WTC11 (cell line): ENCODE measurements around the gene PSD. TPM values are rescaled to one million over a fixed set of nuclear protein-coding genes. Genes with fewer than 3 reads are reported as not detected.

Experiments
- ATAC-seq: fragments of 200-7000 bp; cut with Tn5 transposase; 2 replicates; pipeline ENCODE4 v1.10.0; 2021; ENCODE audit warnings: mild to moderate bottlenecking, moderate library complexity
- CTCF ChIA-PET: fragments of 300-600 bp; sonication (Branson Sonifier 250); formaldehyde crosslinking; loops from one replicate; lab custom pipeline; 2021; ENCODE audit warnings: antibody characterized with exemption; lab: Charles Lee
- POLR2A ChIA-PET: fragments of 350-600 bp; sonication (Branson Sonifier 250); formaldehyde crosslinking; loops from one replicate; lab custom pipeline; 2021; ENCODE audit warnings: antibody characterized with exemption; lab: Charles Lee
- DNase-seq: peaks from one replicate; pipeline ENCODE4 v3.0.0; 2021; ENCODE audit warnings: low spot score
- H3K27ac Mint-ChIP-seq: 2 replicates; pipeline ENCODE4 v1.8.0; 2021; ENCODE audit warnings: mixed read lengths
- H3K27me3 Mint-ChIP-seq: 2 replicates; pipeline ENCODE4 v1.8.0; 2021; ENCODE audit warnings: low read depth, mild to moderate bottlenecking, moderate library complexity, mixed read lengths
- H3K36me3 Mint-ChIP-seq: 2 replicates; pipeline ENCODE4 v1.8.0; 2021; ENCODE audit warnings: mixed read lengths
- H3K4me1 Mint-ChIP-seq: 2 replicates; pipeline ENCODE4 v1.8.0; 2022; ENCODE audit warnings: mixed read lengths
- H3K4me3 Mint-ChIP-seq: 2 replicates; pipeline ENCODE4 v1.8.0; 2021; ENCODE audit warnings: mild to moderate bottlenecking, moderate library complexity, mixed read lengths
- H3K9me3 Mint-ChIP-seq: 2 replicates; pipeline ENCODE4 v1.8.0; 2021; ENCODE audit warnings: mixed read lengths
- CREM ChIP-seq: sonication (generic); formaldehyde crosslinking; IDR thresholded peaks from 2 replicates; pipeline ENCODE4 v1.8.1; 2022; ENCODE audit warnings: mild to moderate bottlenecking, missing genetic modification reagents, moderate library complexity
- FOXJ3 ChIP-seq: sonication (generic); formaldehyde crosslinking; IDR thresholded peaks from 2 replicates; pipeline ENCODE4 v1.9.0; 2021; ENCODE audit warnings: missing genetic modification reagents, mild to moderate bottlenecking, borderline replicate concordance
- FOXK1 ChIP-seq: sonication (generic); formaldehyde crosslinking; IDR thresholded peaks from 2 replicates; pipeline ENCODE4 v1.8.0; 2022; ENCODE audit warnings: mild to moderate bottlenecking, moderate library complexity, missing genetic modification reagents
- GABPB1 ChIP-seq: sonication (generic); formaldehyde crosslinking; IDR thresholded peaks from 2 replicates; pipeline ENCODE4 v1.8.1; 2023; ENCODE audit warnings: mild to moderate bottlenecking, missing genetic modification reagents
- NFYB ChIP-seq: sonication (generic); formaldehyde crosslinking; conservative IDR thresholded peaks from 2 replicates; pipeline ENCODE4 v1.8.0; 2022; ENCODE audit warnings: low read depth, missing genetic modification reagents
- NR1H2 ChIP-seq: sonication (generic); formaldehyde crosslinking; IDR thresholded peaks from 2 replicates; pipeline ENCODE4 v1.9.0; 2021; ENCODE audit warnings: mild to moderate bottlenecking, moderate library complexity, missing genetic modification reagents
- PRRX2 ChIP-seq: fragments of 250-450 bp; sonication (Bioruptor Pico); IDR thresholded peaks from 2 replicates; pipeline ENCODE4 v1.8.0; 2021; ENCODE audit warnings: mild to moderate bottlenecking
- RELA ChIP-seq: sonication (generic); formaldehyde crosslinking; IDR thresholded peaks from 2 replicates; pipeline ENCODE4 v1.8.1; 2022; ENCODE audit warnings: missing genetic modification reagents, mild to moderate bottlenecking, borderline replicate concordance
- RORB ChIP-seq: fragments of 250-450 bp; sonication (Bioruptor Pico); IDR thresholded peaks from 2 replicates; pipeline ENCODE4 v1.9.0; 2021; ENCODE audit warnings: mild to moderate bottlenecking
- SOX15 ChIP-seq: fragments of 250-450 bp; sonication (Bioruptor Pico); IDR thresholded peaks from 2 replicates; pipeline ENCODE4 v1.9.0; 2021; ENCODE audit warnings: mild to moderate bottlenecking
- SP1 ChIP-seq: sonication (generic); formaldehyde crosslinking; conservative IDR thresholded peaks from 2 replicates; pipeline ENCODE4 v1.8.1; 2022; ENCODE audit warnings: missing genetic modification reagents
- TEAD1 ChIP-seq: sonication (generic); formaldehyde crosslinking; IDR thresholded peaks from 2 replicates; pipeline ENCODE4 v1.8.0; 2022; ENCODE audit warnings: mild to moderate bottlenecking, missing genetic modification reagents
- ZBTB21 ChIP-seq: sonication (generic); formaldehyde crosslinking; IDR thresholded peaks from 2 replicates; pipeline ENCODE4 v1.8.1; 2023; ENCODE audit warnings: mild to moderate bottlenecking, missing genetic modification reagents, borderline replicate concordance
- ZNF121 ChIP-seq: sonication (generic); formaldehyde crosslinking; IDR thresholded peaks from 2 replicates; pipeline ENCODE4 v1.8.0; 2023; ENCODE audit warnings: missing genetic modification reagents
- ZNF138 ChIP-seq: sonication (generic); formaldehyde crosslinking; conservative IDR thresholded peaks from 2 replicates; pipeline ENCODE4 v1.8.1; 2022; ENCODE audit warnings: mild to moderate bottlenecking, moderate library complexity, missing genetic modification reagents
- ZNF232 ChIP-seq: sonication (generic); formaldehyde crosslinking; IDR thresholded peaks from 2 replicates; pipeline ENCODE4 v1.8.0; 2022; ENCODE audit warnings: mild to moderate bottlenecking, missing genetic modification reagents
- ZNF263 ChIP-seq: sonication (generic); formaldehyde crosslinking; IDR thresholded peaks from 2 replicates; pipeline ENCODE4 v1.8.1; 2022; ENCODE audit warnings: low read depth, mild to moderate bottlenecking, moderate library complexity, missing genetic modification reagents
- ZNF317 ChIP-seq: sonication (generic); formaldehyde crosslinking; IDR thresholded peaks from 2 replicates; pipeline ENCODE4 v1.8.1; 2023; ENCODE audit warnings: low read depth, mild to moderate bottlenecking, moderate library complexity, missing genetic modification reagents, borderline replicate concordance
- ZNF423 ChIP-seq: fragments of 250-450 bp; sonication (Bioruptor Pico); IDR thresholded peaks from 2 replicates; pipeline ENCODE4 v2.1.2; 2022; ENCODE audit warnings: mild to moderate bottlenecking, moderate library complexity
- total RNA-seq: library from RNA; stranded (reverse); gene quantifications from 3 replicates; pipeline ENCODE4 v1.2.3, GENCODE V29; 2021
- TF ChIP-seq, protein P1 (sequence below): sonication (generic); formaldehyde crosslinking; IDR thresholded peaks from 2 replicates; pipeline ENCODE4 v1.8.0; 2022; ENCODE audit warnings: missing genetic modification reagents
- TF ChIP-seq, protein P2 (sequence below): sonication (generic); formaldehyde crosslinking; IDR thresholded peaks from 2 replicates; pipeline ENCODE4 v1.8.1; 2023; ENCODE audit warnings: mild to moderate bottlenecking, moderate library complexity, missing genetic modification reagents
- TF ChIP-seq, protein P3 (sequence below): fragments of 250-450 bp; sonication (Bioruptor Pico); IDR thresholded peaks from 2 replicates; pipeline ENCODE4 v1.9.0; 2021; ENCODE audit warnings: moderate library complexity, mild to moderate bottlenecking, inconsistent platforms, borderline replicate concordance
- TF ChIP-seq, protein P4 (sequence below): sonication (generic); formaldehyde crosslinking; IDR thresholded peaks from 2 replicates; pipeline ENCODE4 v1.8.0; 2022; ENCODE audit warnings: mild to moderate bottlenecking, missing genetic modification reagents
- TF ChIP-seq, protein P5 (sequence below): sonication (generic); formaldehyde crosslinking; IDR thresholded peaks from 2 replicates; pipeline ENCODE4 v1.8.1; 2023; ENCODE audit warnings: mild to moderate bottlenecking, missing genetic modification reagents, moderate library complexity

PSD gene
- total RNA-seq, 1 experiment from 2014 or later, result 12.5 TPM

DNA sequence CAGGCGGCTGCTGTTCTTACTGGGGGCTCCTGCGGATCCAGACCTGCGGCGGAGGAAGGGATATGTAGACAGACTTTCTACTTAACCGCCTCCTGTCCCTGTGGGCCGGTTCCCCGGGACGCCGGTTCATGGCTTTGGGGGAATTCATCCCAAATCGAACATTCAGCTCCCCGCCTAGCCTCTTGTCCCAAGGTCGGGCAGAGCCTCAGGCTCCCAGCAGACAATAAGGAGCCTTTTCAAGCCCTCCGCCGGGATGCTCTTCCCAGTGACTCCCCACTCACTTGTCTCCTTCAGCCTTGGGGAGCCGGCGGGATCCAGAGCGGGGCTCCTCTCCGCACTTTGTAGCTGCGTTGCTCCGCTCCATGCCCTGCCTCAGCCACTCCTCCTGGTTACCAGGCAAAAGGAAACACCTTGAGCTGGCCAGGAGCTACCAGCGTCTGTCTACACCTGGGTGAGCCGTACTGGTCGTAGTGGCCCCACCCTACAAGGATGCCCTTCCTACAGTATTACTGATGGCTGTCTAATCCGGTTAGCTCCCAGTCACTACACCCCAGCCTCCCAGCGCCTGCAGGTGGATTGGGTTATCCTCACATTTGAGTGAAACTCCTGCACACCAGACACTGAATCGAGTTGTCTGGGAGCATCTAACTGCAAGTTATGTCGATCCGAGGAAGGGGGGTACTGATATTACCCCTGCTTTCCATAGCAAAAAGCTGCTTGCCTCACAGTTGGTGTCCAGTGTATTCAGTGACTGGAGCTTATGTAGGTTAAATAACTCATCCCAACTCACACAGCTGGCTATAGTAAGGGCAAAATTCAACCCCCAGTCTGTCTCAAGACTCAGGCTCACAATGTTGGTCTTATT lies 32.8 kb upstream of the PSD start, which contains the start of gene C10orf95:
TSS of gene C10orf95 (minus strand) at position 439 of the 865 bp plus-strand sequence. CDS start 450 bp downstream, outside the sequence.
- Mint-ChIP-seq H3K36me3 (peaks cover 15% of the 10 kb centered on the region), H3K4me1 (peaks cover 45% of the 10 kb centered on the region), H3K27ac (peak within 1 kb of the TSS; percentile 27; the same call in 1 of the 2 replicates), H3K4me3 (peak within 1 kb of the TSS; percentile 82), H3K9me3 (no peaks in the 10 kb centered on the region), H3K27me3 (no peaks in the 10 kb centered on the region)
- peak; percentile 9 for ATAC-seq
- peak; percentile 36 for DNase-seq
- TF ChIP-seq, protein P1, sequence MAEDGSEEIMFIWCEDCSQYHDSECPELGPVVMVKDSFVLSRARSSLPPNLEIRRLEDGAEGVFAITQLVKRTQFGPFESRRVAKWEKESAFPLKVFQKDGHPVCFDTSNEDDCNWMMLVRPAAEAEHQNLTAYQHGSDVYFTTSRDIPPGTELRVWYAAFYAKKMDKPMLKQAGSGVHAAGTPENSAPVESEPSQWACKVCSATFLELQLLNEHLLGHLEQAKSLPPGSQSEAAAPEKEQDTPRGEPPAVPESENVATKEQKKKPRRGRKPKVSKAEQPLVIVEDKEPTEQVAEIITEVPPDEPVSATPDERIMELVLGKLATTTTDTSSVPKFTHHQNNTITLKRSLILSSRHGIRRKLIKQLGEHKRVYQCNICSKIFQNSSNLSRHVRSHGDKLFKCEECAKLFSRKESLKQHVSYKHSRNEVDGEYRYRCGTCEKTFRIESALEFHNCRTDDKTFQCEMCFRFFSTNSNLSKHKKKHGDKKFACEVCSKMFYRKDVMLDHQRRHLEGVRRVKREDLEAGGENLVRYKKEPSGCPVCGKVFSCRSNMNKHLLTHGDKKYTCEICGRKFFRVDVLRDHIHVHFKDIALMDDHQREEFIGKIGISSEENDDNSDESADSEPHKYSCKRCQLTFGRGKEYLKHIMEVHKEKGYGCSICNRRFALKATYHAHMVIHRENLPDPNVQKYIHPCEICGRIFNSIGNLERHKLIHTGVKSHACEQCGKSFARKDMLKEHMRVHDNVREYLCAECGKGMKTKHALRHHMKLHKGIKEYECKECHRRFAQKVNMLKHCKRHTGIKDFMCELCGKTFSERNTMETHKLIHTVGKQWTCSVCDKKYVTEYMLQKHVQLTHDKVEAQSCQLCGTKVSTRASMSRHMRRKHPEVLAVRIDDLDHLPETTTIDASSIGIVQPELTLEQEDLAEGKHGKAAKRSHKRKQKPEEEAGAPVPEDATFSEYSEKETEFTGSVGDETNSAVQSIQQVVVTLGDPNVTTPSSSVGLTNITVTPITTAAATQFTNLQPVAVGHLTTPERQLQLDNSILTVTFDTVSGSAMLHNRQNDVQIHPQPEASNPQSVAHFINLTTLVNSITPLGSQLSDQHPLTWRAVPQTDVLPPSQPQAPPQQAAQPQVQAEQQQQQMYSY (CRISPR knock-in tag), result peak; percentile 7; the same call in 1 of the 2 replicates
- no peak for TF ChIP-seq NR1H2 (CRISPR knock-in tag)
- ChIA-PET CTCF (interaction anchor here (0.7 to 4.0 kb wide), 22 partner anchors 11 to 221 kb away, joined by 3 to 40 read pairs (median 6); partner anchors contain the start of genes ACTR1A, CUEDC2, FBXL15 and SUFU), POLR2A (interaction anchor here (0.5 to 3.1 kb wide), 13 partner anchors 9 to 115 kb away, joined by 3 to 37 read pairs (median 5); partner anchors contain the start of genes ACTR1A, CUEDC2, FBXL15 and NFKB2)

DNA sequence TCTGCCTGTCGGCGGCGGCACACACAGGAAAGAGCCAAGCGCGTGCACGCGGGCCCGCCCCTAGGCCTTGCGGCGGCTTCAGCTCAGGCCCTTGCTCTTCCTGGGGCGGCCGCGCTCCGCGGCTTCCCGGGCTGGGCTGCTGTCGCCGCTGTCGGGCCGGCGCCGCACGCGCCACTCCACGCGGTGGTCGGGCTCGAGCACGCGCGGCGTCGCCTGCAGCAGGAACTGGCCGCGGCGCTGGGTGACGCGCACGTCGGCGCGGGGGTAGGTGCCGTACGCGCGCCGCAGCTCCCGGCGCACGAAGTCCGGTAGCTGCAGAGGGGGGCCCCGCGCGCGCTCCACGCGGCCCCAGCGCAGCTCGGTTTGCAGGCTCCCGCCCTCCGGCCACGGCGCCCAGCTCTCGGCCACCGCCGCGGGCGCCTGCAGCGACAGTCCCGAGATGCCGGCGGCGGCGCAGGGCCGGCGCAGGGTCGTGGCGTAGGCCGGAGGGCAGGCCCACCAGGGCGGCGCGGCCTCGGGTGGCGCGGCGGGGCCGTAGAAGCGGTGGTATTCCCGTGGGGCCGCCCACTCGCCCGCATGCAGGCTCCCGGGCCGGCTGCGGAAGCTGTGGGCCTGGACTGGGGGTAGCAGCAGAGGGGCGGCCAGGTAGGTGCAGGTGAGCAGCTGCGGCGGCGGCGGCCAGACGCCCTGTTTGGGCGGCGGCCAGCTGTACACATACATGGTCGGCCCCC lies 32.0 kb upstream of the PSD start:
- ATAC-seq (peak; percentile 52), DNase-seq (peak; percentile 80)
- CTCF ChIA-PET, result interaction anchor here (0.6 to 4.0 kb wide), 23 partner anchors 11 to 220 kb away, joined by 3 to 40 read pairs (median 6); partner anchors contain the start of genes ACTR1A, CUEDC2, FBXL15 and NFKB2
- Mint-ChIP-seq H3K4me1 (peaks cover 40% of the 10 kb centered on the region), H3K27me3 (no peaks in the 10 kb centered on the region), H3K36me3 (peaks cover 13% of the 10 kb centered on the region), H3K27ac (peak overlapping the region; percentile 83), H3K4me3 (peak overlapping the region; percentile 93), H3K9me3 (no peaks in the 10 kb centered on the region)
- POLR2A ChIA-PET, result interaction anchor here (0.5 to 3.1 kb wide), 13 partner anchors 10 to 104 kb away, joined by 3 to 37 read pairs (median 4); partner anchors contain the start of genes ACTR1A, CUEDC2, FBXL15 and NFKB2
- TF ChIP-seq ZNF232, result 0 out of 2 replicates have a peak, but pooled peaks have one; percentile 26
- no peak for TF ChIP-seq PRRX2
- TF ChIP-seq, protein P2, sequence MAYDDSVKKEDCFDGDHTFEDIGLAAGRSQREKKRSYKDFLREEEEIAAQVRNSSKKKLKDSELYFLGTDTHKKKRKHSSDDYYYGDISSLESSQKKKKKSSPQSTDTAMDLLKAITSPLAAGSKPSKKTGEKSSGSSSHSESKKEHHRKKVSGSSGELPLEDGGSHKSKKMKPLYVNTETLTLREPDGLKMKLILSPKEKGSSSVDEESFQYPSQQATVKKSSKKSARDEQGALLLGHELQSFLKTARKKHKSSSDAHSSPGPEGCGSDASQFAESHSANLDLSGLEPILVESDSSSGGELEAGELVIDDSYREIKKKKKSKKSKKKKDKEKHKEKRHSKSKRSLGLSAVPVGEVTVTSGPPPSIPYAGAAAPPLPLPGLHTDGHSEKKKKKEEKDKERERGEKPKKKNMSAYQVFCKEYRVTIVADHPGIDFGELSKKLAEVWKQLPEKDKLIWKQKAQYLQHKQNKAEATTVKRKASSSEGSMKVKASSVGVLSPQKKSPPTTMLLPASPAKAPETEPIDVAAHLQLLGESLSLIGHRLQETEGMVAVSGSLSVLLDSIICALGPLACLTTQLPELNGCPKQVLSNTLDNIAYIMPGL (CRISPR knock-in tag), result peak; percentile 83
- no peak for TF ChIP-seq GABPB1 (CRISPR knock-in tag)
- no peak for TF ChIP-seq ZNF138 (CRISPR knock-in tag)
- TF ChIP-seq TEAD1 (CRISPR knock-in tag), result 0 out of 2 replicates have a peak, but pooled peaks have one; percentile 20
- TF ChIP-seq, protein P3, sequence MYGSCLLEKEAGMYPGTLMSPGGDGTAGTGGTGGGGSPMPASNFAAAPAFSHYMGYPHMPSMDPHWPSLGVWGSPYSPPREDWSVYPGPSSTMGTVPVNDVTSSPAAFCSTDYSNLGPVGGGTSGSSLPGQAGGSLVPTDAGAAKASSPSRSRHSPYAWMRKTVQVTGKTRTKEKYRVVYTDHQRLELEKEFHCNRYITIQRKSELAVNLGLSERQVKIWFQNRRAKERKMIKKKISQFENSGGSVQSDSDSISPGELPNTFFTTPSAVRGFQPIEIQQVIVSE (CRISPR knock-in tag), result no peak
- no peak for TF ChIP-seq ZNF121 (CRISPR knock-in tag)
- TF ChIP-seq CREM, result peak; percentile 84
- TF ChIP-seq, protein P4, sequence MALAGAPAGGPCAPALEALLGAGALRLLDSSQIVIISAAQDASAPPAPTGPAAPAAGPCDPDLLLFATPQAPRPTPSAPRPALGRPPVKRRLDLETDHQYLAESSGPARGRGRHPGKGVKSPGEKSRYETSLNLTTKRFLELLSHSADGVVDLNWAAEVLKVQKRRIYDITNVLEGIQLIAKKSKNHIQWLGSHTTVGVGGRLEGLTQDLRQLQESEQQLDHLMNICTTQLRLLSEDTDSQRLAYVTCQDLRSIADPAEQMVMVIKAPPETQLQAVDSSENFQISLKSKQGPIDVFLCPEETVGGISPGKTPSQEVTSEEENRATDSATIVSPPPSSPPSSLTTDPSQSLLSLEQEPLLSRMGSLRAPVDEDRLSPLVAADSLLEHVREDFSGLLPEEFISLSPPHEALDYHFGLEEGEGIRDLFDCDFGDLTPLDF (CRISPR knock-in tag), result no peak
- peak; percentile 73; the same call in 1 of the 2 replicates for TF ChIP-seq SP1 (CRISPR knock-in tag)
- TF ChIP-seq ZNF263 (CRISPR knock-in tag), result peak; percentile 22; the same call in 1 of the 2 replicates
- no peak for TF ChIP-seq ZBTB21 (CRISPR knock-in tag)
- TF ChIP-seq FOXJ3, result no peak
- no peak for TF ChIP-seq NFYB
- TF ChIP-seq, protein P5, sequence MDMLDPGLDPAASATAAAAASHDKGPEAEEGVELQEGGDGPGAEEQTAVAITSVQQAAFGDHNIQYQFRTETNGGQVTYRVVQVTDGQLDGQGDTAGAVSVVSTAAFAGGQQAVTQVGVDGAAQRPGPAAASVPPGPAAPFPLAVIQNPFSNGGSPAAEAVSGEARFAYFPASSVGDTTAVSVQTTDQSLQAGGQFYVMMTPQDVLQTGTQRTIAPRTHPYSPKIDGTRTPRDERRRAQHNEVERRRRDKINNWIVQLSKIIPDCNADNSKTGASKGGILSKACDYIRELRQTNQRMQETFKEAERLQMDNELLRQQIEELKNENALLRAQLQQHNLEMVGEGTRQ (CRISPR knock-in tag), result peak; percentile 52
- peak; percentile 71; the same call in 1 of the 2 replicates for TF ChIP-seq FOXK1
- TF ChIP-seq RORB (CRISPR knock-in tag), result no peak
- TF ChIP-seq ZNF317 (CRISPR knock-in tag), result no peak
- TF ChIP-seq ZNF423, result no peak
- no peak for TF ChIP-seq SOX15 (CRISPR knock-in tag)
- TF ChIP-seq RELA (CRISPR knock-in tag), result no peak
